SK-N-SH (cell line): Measurements from ENCODE around the gene SRSF12.
"Not testable (repeated sequence)": the region's sequence is repeated elsewhere in the genome, so short reads cannot be mapped to it uniquely, and the experiment has no call there.

Experiments used
- EP300 ChIP-seq, 2 experiments: IDR thresholded peaks; 2 replicates each; pipeline versions ENCODE4 v1.4.0 to v1.6.1; 2012; ENCODE audit warnings: borderline replicate concordance in 1 of 2, low read depth in 1 of 2, low read length in 1 of 2
- REST ChIP-seq: IDR thresholded peaks from 2 replicates; pipeline ENCODE4 v1.6.1; 2012; ENCODE audit warnings: mild to moderate bottlenecking, low read depth, low read length, moderate library complexity
- USF2 ChIP-seq: fragments of 150-350 bp; IDR thresholded peaks from 2 replicates; pipeline ENCODE4 v1.6.1; 2017; ENCODE audit warnings: antibody characterized with exemption, low read length, low read depth, borderline replicate concordance
- YY1 ChIP-seq: IDR thresholded peaks from 2 replicates; pipeline ENCODE4 v1.4.0; 2012; ENCODE audit warnings: low read depth, mild to moderate bottlenecking
- ZBTB33 ChIP-seq: IDR thresholded peaks from 2 replicates; pipeline ENCODE4 v1.4.0; 2012; ENCODE audit warnings: low read depth, borderline replicate concordance

GRCh38 chr6:89064931-89065330, 52.9 kb downstream of the SRSF12 start:
- not testable (repeated sequence) for TF ChIP-seq YY1; REST; USF2; ZBTB33; EP300 (IDR thresholded peaks at IDR 0.05; ENCODE audit: borderline replicate concordance in 1 of 2, low read depth in 1 of 2, low read length in 1 of 2)
